WTC11 (cell line): ENCODE data around the gene TMED10. TPM values are rescaled to one million over a fixed set of nuclear protein-coding genes. Genes with fewer than 3 reads are reported as not detected.

Experiments
- ATF1 ChIP-seq: sonication (generic); formaldehyde crosslinking; IDR thresholded peaks from 2 replicates; pipeline ENCODE4 v1.8.1; 2023; ENCODE audit warnings: mild to moderate bottlenecking, moderate library complexity, missing genetic modification reagents
- CBFB ChIP-seq: sonication (generic); formaldehyde crosslinking; IDR thresholded peaks from 2 replicates; pipeline ENCODE4 v1.8.1; 2022; ENCODE audit warnings: mild to moderate bottlenecking, low read depth, missing genetic modification reagents
- CREB1 ChIP-seq: sonication (generic); formaldehyde crosslinking; IDR thresholded peaks from 2 replicates; pipeline ENCODE4 v1.8.0; 2023; ENCODE audit warnings: mild to moderate bottlenecking, missing genetic modification reagents
- CREM ChIP-seq: sonication (generic); formaldehyde crosslinking; IDR thresholded peaks from 2 replicates; pipeline ENCODE4 v1.8.1; 2022; ENCODE audit warnings: mild to moderate bottlenecking, missing genetic modification reagents, moderate library complexity
- ETV6 ChIP-seq: sonication (generic); formaldehyde crosslinking; IDR thresholded peaks from 2 replicates; pipeline ENCODE4 v1.8.1; 2022; ENCODE audit warnings: mild to moderate bottlenecking, missing genetic modification reagents
- FOXP1 ChIP-seq: sonication (generic); formaldehyde crosslinking; IDR thresholded peaks from 2 replicates; pipeline ENCODE4 v1.8.0; 2022; ENCODE audit warnings: missing genetic modification reagents, mild to moderate bottlenecking, moderate library complexity, borderline replicate concordance
- HMGA2 ChIP-seq: fragments of 250-450 bp; sonication (Bioruptor Pico); IDR thresholded peaks from 2 replicates; pipeline ENCODE4 v1.4.0; 2021; ENCODE audit warnings: mild to moderate bottlenecking, moderate library complexity
- JAZF1 ChIP-seq: fragments of 250-450 bp; sonication (Bioruptor Pico); IDR thresholded peaks from 2 replicates; pipeline ENCODE4 v1.9.0; 2021; ENCODE audit warnings: moderate library complexity, mild to moderate bottlenecking, inconsistent platforms
- KAT7 ChIP-seq: sonication (generic); formaldehyde crosslinking; IDR thresholded peaks from 2 replicates; pipeline ENCODE4 v1.8.1; 2023; ENCODE audit warnings: missing genetic modification reagents, mild to moderate bottlenecking, borderline replicate concordance
- MYBL2 ChIP-seq: sonication (generic); formaldehyde crosslinking; IDR thresholded peaks from 2 replicates; pipeline ENCODE4 v1.8.1; 2023; ENCODE audit warnings: mild to moderate bottlenecking, moderate library complexity, missing genetic modification reagents
- NFYB ChIP-seq: sonication (generic); formaldehyde crosslinking; conservative IDR thresholded peaks from 2 replicates; pipeline ENCODE4 v1.8.0; 2022; ENCODE audit warnings: low read depth, missing genetic modification reagents
- NR2C2 ChIP-seq: sonication (generic); formaldehyde crosslinking; IDR thresholded peaks from 2 replicates; pipeline ENCODE4 v1.8.0; 2022; ENCODE audit warnings: mild to moderate bottlenecking, missing genetic modification reagents
- OVOL2 ChIP-seq: fragments of 250-450 bp; sonication (Bioruptor Pico); IDR thresholded peaks from 2 replicates; pipeline ENCODE4 v1.9.0; 2021; ENCODE audit warnings: mild to moderate bottlenecking, borderline replicate concordance
- SMAD3 ChIP-seq: sonication (generic); formaldehyde crosslinking; IDR thresholded peaks from 2 replicates; pipeline ENCODE4 v1.8.0; 2022; ENCODE audit warnings: missing genetic modification reagents, mild to moderate bottlenecking, borderline replicate concordance
- SOX15 ChIP-seq: fragments of 250-450 bp; sonication (Bioruptor Pico); IDR thresholded peaks from 2 replicates; pipeline ENCODE4 v1.9.0; 2021; ENCODE audit warnings: mild to moderate bottlenecking
- SP1 ChIP-seq: sonication (generic); formaldehyde crosslinking; conservative IDR thresholded peaks from 2 replicates; pipeline ENCODE4 v1.8.1; 2022; ENCODE audit warnings: missing genetic modification reagents
- TEAD1 ChIP-seq: sonication (generic); formaldehyde crosslinking; IDR thresholded peaks from 2 replicates; pipeline ENCODE4 v1.8.0; 2022; ENCODE audit warnings: mild to moderate bottlenecking, missing genetic modification reagents
- ZBTB21 ChIP-seq: sonication (generic); formaldehyde crosslinking; IDR thresholded peaks from 2 replicates; pipeline ENCODE4 v1.8.1; 2023; ENCODE audit warnings: mild to moderate bottlenecking, missing genetic modification reagents, borderline replicate concordance
- ZNF232 ChIP-seq: sonication (generic); formaldehyde crosslinking; IDR thresholded peaks from 2 replicates; pipeline ENCODE4 v1.8.0; 2022; ENCODE audit warnings: mild to moderate bottlenecking, missing genetic modification reagents
- ZNF423 ChIP-seq: fragments of 250-450 bp; sonication (Bioruptor Pico); IDR thresholded peaks from 2 replicates; pipeline ENCODE4 v2.1.2; 2022; ENCODE audit warnings: mild to moderate bottlenecking, moderate library complexity
- total RNA-seq: library from RNA; stranded (reverse); gene quantifications from 3 replicates; pipeline ENCODE4 v1.2.3, GENCODE V29; 2021
- TF ChIP-seq, protein P1 (sequence below): sonication (generic); formaldehyde crosslinking; IDR thresholded peaks from 2 replicates; pipeline ENCODE4 v1.8.1; 2023; ENCODE audit warnings: mild to moderate bottlenecking, missing genetic modification reagents, borderline replicate concordance
- TF ChIP-seq, protein P2 (sequence below): sonication (generic); formaldehyde crosslinking; IDR thresholded peaks from 2 replicates; pipeline ENCODE4 v1.8.0; 2023; ENCODE audit warnings: missing genetic modification reagents, mild to moderate bottlenecking, borderline replicate concordance
- TF ChIP-seq, protein P3 (sequence below): sonication (generic); formaldehyde crosslinking; IDR thresholded peaks from 2 replicates; pipeline ENCODE4 v1.8.1; 2023; ENCODE audit warnings: mild to moderate bottlenecking, moderate library complexity, missing genetic modification reagents
- TF ChIP-seq, protein P4 (sequence below): sonication (generic); formaldehyde crosslinking; IDR thresholded peaks from 2 replicates; pipeline ENCODE4 v1.8.0; 2022; ENCODE audit warnings: mild to moderate bottlenecking, missing genetic modification reagents
- TF ChIP-seq, protein P5 (sequence below): sonication (generic); formaldehyde crosslinking; IDR thresholded peaks from 2 replicates; pipeline ENCODE4 v1.8.0; 2022; ENCODE audit warnings: mild to moderate bottlenecking, missing genetic modification reagents
- TF ChIP-seq, protein P6 (sequence below): sonication (generic); formaldehyde crosslinking; IDR thresholded peaks from 2 replicates; pipeline ENCODE4 v1.8.0; 2022; ENCODE audit warnings: mild to moderate bottlenecking, missing genetic modification reagents

TMED10 gene
- total RNA-seq, 1 experiment from 2014 or later = 234 TPM

DNA sequence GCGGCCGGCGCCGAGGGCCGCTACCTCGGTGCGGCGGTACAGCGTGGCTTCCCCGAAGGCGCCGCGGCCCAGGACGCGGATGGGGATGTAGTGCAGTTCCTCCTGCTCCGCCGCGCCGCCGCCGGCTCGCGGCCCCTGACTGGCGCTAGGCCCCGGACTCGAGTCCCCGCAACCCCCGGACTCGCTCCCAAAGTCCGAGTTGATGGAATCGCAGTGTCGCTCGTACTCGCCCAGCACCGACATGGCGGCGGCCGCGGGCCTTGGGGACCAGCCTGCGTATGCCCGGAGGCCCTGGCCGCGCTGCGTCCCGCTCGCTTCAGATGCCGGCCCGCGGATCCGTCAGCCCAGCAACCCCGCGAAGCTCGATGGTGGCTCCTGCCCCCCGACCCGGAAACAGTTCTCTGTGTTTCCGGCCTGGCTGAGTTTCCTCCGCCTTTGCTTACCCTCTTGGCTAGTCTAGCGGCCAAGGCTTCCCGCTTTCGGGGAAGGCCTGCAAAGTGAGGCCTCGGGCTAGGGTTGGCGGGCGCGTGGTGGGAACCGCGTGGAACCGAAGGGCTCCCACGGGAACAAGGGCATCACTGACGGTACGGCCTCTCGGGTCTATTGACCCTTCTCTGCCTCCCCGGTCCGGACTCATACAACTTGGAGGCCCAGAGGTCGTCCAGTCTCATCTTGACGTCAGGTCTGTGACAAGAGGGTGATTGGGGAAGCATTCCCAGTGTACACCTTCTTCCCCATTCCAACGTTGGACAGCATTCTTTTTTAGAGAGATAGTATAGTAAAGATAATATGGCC, 49.5 kb downstream of the TMED10 start, which contains the start of gene NEK9 (continued):
- TF ChIP-seq, protein P1, sequence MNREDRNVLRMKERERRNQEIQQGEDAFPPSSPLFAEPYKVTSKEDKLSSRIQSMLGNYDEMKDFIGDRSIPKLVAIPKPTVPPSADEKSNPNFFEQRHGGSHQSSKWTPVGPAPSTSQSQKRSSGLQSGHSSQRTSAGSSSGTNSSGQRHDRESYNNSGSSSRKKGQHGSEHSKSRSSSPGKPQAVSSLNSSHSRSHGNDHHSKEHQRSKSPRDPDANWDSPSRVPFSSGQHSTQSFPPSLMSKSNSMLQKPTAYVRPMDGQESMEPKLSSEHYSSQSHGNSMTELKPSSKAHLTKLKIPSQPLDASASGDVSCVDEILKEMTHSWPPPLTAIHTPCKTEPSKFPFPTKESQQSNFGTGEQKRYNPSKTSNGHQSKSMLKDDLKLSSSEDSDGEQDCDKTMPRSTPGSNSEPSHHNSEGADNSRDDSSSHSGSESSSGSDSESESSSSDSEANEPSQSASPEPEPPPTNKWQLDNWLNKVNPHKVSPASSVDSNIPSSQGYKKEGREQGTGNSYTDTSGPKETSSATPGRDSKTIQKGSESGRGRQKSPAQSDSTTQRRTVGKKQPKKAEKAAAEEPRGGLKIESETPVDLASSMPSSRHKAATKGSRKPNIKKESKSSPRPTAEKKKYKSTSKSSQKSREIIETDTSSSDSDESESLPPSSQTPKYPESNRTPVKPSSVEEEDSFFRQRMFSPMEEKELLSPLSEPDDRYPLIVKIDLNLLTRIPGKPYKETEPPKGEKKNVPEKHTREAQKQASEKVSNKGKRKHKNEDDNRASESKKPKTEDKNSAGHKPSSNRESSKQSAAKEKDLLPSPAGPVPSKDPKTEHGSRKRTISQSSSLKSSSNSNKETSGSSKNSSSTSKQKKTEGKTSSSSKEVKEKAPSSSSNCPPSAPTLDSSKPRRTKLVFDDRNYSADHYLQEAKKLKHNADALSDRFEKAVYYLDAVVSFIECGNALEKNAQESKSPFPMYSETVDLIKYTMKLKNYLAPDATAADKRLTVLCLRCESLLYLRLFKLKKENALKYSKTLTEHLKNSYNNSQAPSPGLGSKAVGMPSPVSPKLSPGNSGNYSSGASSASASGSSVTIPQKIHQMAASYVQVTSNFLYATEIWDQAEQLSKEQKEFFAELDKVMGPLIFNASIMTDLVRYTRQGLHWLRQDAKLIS = peak; percentile 56; the same call in 1 of the 2 replicates
- TF ChIP-seq NFYB (CRISPR knock-in tag) = peak; percentile 38; the same call in 1 of the 2 replicates
- TF ChIP-seq ATF1 (CRISPR knock-in tag) = no peak
- TF ChIP-seq SMAD3 (CRISPR knock-in tag) = 0 out of 2 replicates have a peak, but pooled peaks have one; percentile 49
- 0 out of 2 replicates have a peak, but pooled peaks have one; percentile 24 for TF ChIP-seq ZBTB21 (CRISPR knock-in tag)
- peak; percentile 80 for TF ChIP-seq CREM (CRISPR knock-in tag)
- 0 out of 2 replicates have a peak, but pooled peaks have one; percentile 54 for TF ChIP-seq CBFB (CRISPR knock-in tag)
- TF ChIP-seq KAT7 (CRISPR knock-in tag) = 0 out of 2 replicates have a peak, but pooled peaks have one; percentile 84
- TF ChIP-seq, protein P2, sequence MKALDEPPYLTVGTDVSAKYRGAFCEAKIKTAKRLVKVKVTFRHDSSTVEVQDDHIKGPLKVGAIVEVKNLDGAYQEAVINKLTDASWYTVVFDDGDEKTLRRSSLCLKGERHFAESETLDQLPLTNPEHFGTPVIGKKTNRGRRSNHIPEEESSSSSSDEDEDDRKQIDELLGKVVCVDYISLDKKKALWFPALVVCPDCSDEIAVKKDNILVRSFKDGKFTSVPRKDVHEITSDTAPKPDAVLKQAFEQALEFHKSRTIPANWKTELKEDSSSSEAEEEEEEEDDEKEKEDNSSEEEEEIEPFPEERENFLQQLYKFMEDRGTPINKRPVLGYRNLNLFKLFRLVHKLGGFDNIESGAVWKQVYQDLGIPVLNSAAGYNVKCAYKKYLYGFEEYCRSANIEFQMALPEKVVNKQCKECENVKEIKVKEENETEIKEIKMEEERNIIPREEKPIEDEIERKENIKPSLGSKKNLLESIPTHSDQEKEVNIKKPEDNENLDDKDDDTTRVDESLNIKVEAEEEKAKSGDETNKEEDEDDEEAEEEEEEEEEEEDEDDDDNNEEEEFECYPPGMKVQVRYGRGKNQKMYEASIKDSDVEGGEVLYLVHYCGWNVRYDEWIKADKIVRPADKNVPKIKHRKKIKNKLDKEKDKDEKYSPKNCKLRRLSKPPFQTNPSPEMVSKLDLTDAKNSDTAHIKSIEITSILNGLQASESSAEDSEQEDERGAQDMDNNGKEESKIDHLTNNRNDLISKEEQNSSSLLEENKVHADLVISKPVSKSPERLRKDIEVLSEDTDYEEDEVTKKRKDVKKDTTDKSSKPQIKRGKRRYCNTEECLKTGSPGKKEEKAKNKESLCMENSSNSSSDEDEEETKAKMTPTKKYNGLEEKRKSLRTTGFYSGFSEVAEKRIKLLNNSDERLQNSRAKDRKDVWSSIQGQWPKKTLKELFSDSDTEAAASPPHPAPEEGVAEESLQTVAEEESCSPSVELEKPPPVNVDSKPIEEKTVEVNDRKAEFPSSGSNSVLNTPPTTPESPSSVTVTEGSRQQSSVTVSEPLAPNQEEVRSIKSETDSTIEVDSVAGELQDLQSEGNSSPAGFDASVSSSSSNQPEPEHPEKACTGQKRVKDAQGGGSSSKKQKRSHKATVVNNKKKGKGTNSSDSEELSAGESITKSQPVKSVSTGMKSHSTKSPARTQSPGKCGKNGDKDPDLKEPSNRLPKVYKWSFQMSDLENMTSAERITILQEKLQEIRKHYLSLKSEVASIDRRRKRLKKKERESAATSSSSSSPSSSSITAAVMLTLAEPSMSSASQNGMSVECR (CRISPR knock-in tag) = peak; percentile 50; the same call in 1 of the 2 replicates
- TF ChIP-seq SP1 (CRISPR knock-in tag) = peak; percentile 68; the same call in 1 of the 2 replicates
- TF ChIP-seq OVOL2 (CRISPR knock-in tag) = no peak
- TF ChIP-seq, protein P3, sequence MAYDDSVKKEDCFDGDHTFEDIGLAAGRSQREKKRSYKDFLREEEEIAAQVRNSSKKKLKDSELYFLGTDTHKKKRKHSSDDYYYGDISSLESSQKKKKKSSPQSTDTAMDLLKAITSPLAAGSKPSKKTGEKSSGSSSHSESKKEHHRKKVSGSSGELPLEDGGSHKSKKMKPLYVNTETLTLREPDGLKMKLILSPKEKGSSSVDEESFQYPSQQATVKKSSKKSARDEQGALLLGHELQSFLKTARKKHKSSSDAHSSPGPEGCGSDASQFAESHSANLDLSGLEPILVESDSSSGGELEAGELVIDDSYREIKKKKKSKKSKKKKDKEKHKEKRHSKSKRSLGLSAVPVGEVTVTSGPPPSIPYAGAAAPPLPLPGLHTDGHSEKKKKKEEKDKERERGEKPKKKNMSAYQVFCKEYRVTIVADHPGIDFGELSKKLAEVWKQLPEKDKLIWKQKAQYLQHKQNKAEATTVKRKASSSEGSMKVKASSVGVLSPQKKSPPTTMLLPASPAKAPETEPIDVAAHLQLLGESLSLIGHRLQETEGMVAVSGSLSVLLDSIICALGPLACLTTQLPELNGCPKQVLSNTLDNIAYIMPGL (CRISPR knock-in tag) = peak; percentile 86
- peak; percentile 98 for TF ChIP-seq NR2C2 (CRISPR knock-in tag)
- TF ChIP-seq, protein P4, sequence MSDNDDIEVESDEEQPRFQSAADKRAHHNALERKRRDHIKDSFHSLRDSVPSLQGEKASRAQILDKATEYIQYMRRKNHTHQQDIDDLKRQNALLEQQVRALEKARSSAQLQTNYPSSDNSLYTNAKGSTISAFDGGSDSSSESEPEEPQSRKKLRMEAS (CRISPR knock-in tag) = peak; percentile 82
- no peak for TF ChIP-seq JAZF1 (CRISPR knock-in tag)
- TF ChIP-seq, protein P5, sequence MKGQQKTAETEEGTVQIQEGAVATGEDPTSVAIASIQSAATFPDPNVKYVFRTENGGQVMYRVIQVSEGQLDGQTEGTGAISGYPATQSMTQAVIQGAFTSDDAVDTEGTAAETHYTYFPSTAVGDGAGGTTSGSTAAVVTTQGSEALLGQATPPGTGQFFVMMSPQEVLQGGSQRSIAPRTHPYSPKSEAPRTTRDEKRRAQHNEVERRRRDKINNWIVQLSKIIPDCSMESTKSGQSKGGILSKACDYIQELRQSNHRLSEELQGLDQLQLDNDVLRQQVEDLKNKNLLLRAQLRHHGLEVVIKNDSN = peak; percentile 16; the same call in 1 of the 2 replicates
- TF ChIP-seq ZNF423 (CRISPR knock-in tag) = peak; percentile 4; the same call in 1 of the 2 replicates
- 0 out of 2 replicates have a peak, but pooled peaks have one; percentile 85 for TF ChIP-seq ZNF232 (CRISPR knock-in tag)
- peak; percentile 22; the same call in 1 of the 2 replicates for TF ChIP-seq TEAD1 (CRISPR knock-in tag)
- TF ChIP-seq CREB1 (CRISPR knock-in tag) = no peak
- no peak for TF ChIP-seq SOX15 (CRISPR knock-in tag)
- TF ChIP-seq, protein P6, sequence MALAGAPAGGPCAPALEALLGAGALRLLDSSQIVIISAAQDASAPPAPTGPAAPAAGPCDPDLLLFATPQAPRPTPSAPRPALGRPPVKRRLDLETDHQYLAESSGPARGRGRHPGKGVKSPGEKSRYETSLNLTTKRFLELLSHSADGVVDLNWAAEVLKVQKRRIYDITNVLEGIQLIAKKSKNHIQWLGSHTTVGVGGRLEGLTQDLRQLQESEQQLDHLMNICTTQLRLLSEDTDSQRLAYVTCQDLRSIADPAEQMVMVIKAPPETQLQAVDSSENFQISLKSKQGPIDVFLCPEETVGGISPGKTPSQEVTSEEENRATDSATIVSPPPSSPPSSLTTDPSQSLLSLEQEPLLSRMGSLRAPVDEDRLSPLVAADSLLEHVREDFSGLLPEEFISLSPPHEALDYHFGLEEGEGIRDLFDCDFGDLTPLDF = no peak
- peak; percentile 86 for TF ChIP-seq ETV6 (CRISPR knock-in tag)
- TF ChIP-seq HMGA2 (CRISPR knock-in tag) = no peak
- peak; percentile 94 for TF ChIP-seq FOXP1 (CRISPR knock-in tag)
- peak; percentile 86 for TF ChIP-seq MYBL2 (CRISPR knock-in tag)
